Activated T-cell treated with anti-CD3 and anti-CD28 coated beads for 4 hours (primary cell): ENCODE measurements around the gene FRMD1.

ENCODE experiments used
- DNase-seq: peaks from one replicate; pipeline ENCODE4 v3.0.0-alpha.2; 2020

The FRMD1 gene

GRCh38 chr6:168078943-168079405 lies at the start of gene FRMD1:
FRMD1 (minus strand) TSS chr6:168079212; CDS start chr6:168079094, 118 bp downstream.
- DNase-seq, result no peak

- DNase-seq, result no peak
Observed at GRCh38 chr6:168128006-168128630, 49.1 kb upstream of the FRMD1 start.

GRCh38 chr6:168127384-168127868 lies 48.4 kb upstream of the FRMD1 start:
- DNase-seq, result no peak

DNA sequence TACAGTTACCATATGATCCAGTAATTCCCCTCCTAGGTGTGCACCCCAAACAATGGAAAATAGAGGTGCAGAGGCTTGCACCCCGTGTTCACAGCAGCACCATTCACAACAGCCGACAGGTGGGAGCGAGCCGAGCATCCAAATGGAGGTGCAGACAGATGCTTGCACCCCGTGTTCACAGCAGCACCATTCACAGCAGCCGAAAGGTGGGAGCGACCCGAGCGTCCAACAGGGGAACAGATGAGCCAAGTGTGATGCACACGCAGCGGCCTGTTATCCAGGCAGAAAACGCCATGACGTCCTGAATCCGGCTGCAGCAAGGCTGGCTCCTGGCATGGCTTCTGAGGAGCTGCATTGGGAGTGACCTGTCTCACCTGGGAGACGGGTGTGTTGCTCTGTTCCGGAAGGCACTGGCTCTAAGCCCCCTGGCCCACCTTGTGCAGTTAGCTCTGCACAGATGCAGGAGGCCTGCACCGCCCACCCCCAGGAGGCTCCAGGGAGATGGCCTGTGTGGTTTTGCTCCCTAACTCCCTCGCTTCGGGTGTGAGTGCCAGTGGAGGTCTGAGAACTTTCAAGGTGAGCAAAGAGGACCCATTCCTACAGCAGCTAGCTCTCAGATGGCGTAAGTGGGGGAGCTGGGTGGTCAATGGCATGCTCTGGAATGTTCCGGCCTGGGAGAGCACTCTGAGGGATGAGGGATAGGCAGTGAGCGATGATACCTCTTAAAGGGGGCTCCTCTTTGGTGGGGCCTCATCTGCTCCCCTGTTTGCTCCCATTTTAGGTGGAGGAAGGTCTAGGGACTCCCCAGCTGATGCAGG lies 47.8 kb upstream of the FRMD1 start:
- DNase-seq, result no peak

DNA sequence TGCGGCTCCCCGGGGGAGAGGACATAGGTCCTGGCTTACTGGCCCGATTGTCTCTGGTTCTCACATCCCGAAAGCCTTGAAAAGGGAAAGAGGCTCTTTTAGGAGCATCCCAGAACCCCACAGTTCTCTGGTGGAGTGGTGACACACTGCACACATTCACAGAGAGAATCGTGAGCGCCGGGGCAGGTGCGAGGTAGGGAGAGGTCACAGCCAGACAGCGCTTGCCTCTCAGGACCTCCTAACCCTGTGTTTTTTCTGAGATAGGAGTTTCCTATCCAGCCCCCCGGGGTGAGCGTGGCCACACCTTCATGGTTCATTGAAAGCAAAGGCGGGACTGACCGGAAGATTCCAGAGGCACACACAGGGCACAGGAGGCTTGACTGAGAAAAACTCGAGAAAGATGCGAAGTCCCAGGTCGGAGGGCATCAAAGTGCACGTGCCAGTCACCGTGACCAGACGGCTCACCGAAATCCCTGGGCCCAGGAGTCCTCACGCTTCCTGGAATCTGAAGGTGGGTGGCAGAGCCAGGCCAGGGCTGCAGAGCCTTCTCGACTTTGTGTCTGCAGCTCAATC lies 46.5 kb upstream of the FRMD1 start:
- no peak for DNase-seq

DNA sequence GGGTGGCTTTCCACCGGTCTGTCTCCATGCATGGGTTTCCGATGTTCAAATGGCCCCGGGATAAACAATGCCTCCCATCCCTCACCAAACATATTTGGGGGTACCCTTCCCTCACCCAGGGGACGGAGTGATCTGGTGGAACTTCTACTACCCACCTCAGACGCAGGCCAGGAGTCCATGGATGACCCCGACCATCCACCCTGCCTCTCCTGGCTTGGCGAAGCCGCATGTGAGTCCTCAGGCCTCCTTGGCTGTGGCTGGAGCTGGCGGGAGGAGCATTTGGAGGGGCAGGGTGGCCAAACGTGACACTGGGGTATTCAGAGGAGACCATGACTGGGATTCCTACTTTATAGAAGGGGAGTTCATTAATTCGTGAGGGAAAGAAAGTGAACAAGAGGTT lies 45.9 kb upstream of the FRMD1 start:
- no peak for DNase-seq

GRCh38 chr6:168124158-168124557 lies 45.1 kb upstream of the FRMD1 start:
- DNase-seq, result no peak

- no peak for DNase-seq
Observed at GRCh38 chr6:168123165-168123911, 44.3 kb upstream of the FRMD1 start.

DNA sequence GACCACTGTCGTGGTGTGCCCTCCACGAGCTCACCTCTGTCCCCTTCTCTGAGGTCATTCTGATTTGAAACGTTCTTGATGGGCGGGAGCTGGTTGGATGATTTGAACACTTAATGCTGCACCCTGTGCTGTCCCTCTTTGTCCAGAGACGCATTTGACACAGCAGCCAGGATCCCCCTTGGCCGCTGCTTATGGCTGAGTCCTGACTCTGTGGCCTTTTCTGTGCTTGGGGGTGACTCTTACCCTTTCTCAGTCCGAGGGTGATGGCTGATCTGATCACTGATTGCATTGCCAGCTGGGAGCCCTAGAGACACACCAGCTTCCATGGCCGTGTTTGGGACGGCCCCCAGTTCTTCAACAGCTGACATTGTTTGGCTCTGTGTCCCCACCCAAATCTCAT lies 43.5 kb upstream of the FRMD1 start:
- DNase-seq, result no peak

DNA sequence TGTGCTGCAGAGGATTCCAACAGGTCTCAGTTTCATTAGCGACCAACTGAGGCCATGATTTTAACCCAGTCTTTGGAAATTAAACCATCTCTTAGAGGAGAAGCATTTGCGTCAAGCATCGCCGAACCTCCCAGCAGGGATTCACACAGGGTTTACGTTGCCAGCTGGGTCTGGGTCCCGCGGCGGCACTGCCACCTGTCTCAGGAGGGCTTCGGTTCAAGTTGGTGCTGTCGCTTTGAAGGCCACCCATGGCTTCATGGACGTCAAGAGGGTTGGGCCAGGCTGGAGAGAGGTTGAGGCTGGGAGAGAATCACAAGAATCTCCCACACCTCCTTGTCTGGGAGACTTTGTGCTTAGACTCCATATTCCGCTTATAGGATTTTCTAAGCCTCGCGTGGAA lies 43.0 kb upstream of the FRMD1 start:
- no peak for DNase-seq

GRCh38 chr6:168121303-168121665 lies 42.3 kb upstream of the FRMD1 start:
- no peak for DNase-seq

DNA sequence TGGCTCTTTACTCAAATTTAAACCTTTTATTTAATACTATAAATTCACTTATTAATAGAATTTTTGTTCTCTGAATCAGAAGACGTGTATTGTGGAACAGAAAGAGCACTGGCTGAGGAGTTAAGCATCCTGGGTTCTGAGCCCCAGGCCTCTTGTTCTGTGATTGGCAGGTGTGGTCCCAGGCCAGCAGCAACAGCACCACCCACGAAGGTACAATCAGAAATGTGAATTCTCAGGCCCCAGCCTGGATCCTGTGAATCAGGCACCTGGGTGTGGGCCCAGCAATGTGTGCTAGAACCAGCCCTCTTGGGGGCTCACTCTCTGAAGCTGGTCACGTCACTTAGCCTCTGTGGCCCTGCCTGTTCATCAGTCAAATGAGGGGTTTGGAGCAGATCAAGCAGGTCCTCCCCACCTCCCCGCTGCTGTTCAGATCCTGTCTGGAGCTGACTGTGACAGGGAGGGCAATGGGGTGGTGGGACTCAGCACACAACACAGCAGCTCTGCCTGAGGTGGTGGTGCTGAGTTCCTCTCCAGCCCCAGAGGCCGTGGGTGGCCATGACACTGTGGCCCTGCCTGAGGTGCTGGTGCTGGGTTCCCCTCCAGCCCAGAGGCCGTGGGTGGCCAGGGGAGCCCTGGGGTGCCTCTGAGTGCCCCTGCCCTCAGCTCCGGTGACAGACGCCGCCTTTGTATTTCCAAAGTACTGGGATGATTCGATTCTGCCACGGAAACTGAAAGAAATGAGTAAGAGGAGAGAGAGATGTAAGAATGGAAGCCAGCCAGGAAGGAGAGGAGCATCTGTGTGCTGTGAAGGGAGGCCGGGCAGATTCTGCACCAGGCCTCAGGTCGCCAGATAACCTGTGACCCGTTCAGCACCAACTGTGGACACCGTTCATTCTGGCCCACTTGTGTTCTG lies 41.6 kb upstream of the FRMD1 start:
- no peak for DNase-seq

- DNase-seq, result no peak
Observed at GRCh38 chr6:168119539-168119938, 40.5 kb upstream of the FRMD1 start.

DNA sequence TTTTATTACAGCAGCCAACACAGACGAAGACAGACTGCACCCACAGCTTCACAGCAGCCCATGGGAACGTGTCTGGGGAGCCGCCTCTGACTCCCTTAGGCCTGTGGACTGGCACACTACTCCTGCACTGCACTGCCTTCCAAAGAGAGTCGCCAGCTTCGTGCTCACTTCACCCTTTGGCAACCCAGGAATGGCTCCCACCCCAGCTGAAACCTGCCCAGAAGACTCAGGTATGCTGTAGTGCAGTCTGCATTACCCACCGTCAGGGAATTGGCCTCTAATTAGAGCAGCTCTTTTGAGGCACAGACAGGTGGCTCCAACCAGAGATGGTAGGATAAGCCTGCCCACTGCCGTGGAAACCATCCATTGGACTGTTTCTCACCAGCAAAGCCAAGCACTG lies 39.9 kb upstream of the FRMD1 start:
- DNase-seq, result no peak

GRCh38 chr6:168117942-168118341 lies 38.9 kb upstream of the FRMD1 start:
- DNase-seq, result no peak

- DNase-seq, result no peak
Observed at GRCh38 chr6:168116975-168117899, 38.2 kb upstream of the FRMD1 start.

- DNase-seq, result no peak
Observed at GRCh38 chr6:168116438-168116974, 37.5 kb upstream of the FRMD1 start.

GRCh38 chr6:168115748-168116437 lies 36.9 kb upstream of the FRMD1 start:
- no peak for DNase-seq

DNA sequence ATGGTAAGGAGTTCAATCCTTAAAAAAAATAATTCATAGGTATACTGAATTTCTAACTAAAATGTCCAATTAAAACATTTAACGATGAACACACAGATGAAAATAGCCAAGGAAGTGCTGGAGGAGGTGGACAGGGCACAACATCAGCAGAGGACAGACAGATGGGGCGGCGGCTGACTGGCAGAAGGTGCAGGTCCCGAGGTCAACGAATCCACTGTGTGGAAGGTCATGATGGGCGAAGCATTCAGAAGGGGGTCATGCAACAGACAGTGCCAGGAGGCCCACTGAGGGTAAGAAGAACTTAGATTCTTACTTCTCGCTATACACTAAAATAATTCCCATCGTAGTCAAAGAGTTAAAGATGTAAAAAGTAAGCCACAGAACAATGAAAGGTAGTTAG lies 34.2 kb upstream of the FRMD1 start:
- no peak for DNase-seq

GRCh38 chr6:168111911-168112310 lies 32.9 kb upstream of the FRMD1 start:
- no peak for DNase-seq
